T-helper 17 cell (primary cell): ENCODE results near the gene IFNA8. TPM values are rescaled to one million over a fixed set of nuclear protein-coding genes. Genes with fewer than 3 reads are reported as not detected.
A peak's percentile ranks its signal among the peaks of the same experiment; 100 is the strongest.
"Not testable (repeated sequence)": the region's sequence is repeated elsewhere in the genome, so short reads cannot be mapped to it uniquely, and the experiment has no call there.

Source experiments
- ATAC-seq: fragments of 150-1000 bp; cut with Tn5 transposase; 2 replicates; pipeline ENCODE4 v1.10.0; 2021; ENCODE audit warnings: mild to moderate bottlenecking, moderate library complexity
- DNase-seq, 3 donors: peaks; one replicate each; pipeline versions ENCODE4 v3.0.0 to v3.0.0-alpha.2; 2020 to 2021
- H3K9me3 ChIP-seq: one replicate; pipeline ENCODE4 v1.7.0; 2013; ENCODE audit warnings: low read length, mild to moderate bottlenecking; ENCODE audit not compliant: control insufficient read depth, poor library complexity, severe bottlenecking
- H3K27ac Mint-ChIP-seq: one replicate; pipeline ENCODE4 v1.8.0; 2022; ENCODE audit warnings: mild to moderate bottlenecking, moderate library complexity, mixed read lengths
- H3K27me3 Mint-ChIP-seq: one replicate; pipeline ENCODE4 v1.8.0; 2022; ENCODE audit warnings: mixed read lengths
- H3K36me3 Mint-ChIP-seq: one replicate; pipeline ENCODE4 v1.8.0; 2022; ENCODE audit warnings: low read depth, mixed read lengths
- H3K4me1 Mint-ChIP-seq: one replicate; pipeline ENCODE4 v1.8.0; 2022; ENCODE audit warnings: mild to moderate bottlenecking, mixed read lengths
- H3K4me3 Mint-ChIP-seq: one replicate; pipeline ENCODE4 v1.8.0; 2022; ENCODE audit warnings: mild to moderate bottlenecking, moderate library complexity, mixed read lengths
- total RNA-seq, 4 donors: library from RNA in 2 of 4; stranded (reverse) in 2 of 4; gene quantifications; one replicate each; pipeline ENCODE4 v1.2.3 and lab custom pipeline; 2022 to 2026

The IFNA8 gene
- total RNA-seq, 2 donors from 2014 or later = not detected

GRCh38 chr9:21440139-21440538 is 31.2 kb downstream of the IFNA8 start, which contains the start of gene IFNA1:
Gene IFNA1 (plus strand): TSS chr9:21440439. CDS start chr9:21440508, 69 bp downstream.
- Mint-ChIP-seq H3K27me3 (peaks cover 11% of the 10 kb centered on the region), H3K4me1 (peaks cover 10% of the 10 kb centered on the region), H3K4me3 (no peak within 1 kb of the TSS), H3K27ac (no peak within 1 kb of the TSS), H3K36me3 (no peaks in the 10 kb centered on the region)
- H3K9me3 ChIP-seq = no peaks in the 10 kb centered on the region
- DNase-seq = no peak
- no peak for ATAC-seq

GRCh38 chr9:21443849-21444625 is 35.1 kb downstream of the IFNA8 start:
- Mint-ChIP-seq H3K27me3 (peaks cover 9% of the 10 kb centered on the region), H3K4me3 (peak overlapping the region; percentile 65), H3K36me3 (peaks cover 2% of the 10 kb centered on the region), H3K4me1 (peaks cover 10% of the 10 kb centered on the region), H3K27ac (no peak overlapping the region)
- ATAC-seq = peak; percentile 95
- DNase-seq = no peak
- H3K9me3 ChIP-seq = no peaks in the 10 kb centered on the region

GRCh38 chr9:21449312-21449711 is 40.4 kb downstream of the IFNA8 start:
- not testable (repeated sequence) for H3K36me3 Mint-ChIP-seq, DNase-seq, H3K9me3 ChIP-seq, H3K27ac Mint-ChIP-seq, H3K4me3 Mint-ChIP-seq, ATAC-seq, H3K4me1 Mint-ChIP-seq
- H3K27me3 Mint-ChIP-seq = peaks cover 25% of the 10 kb centered on the region

GRCh38 chr9:21450733-21451394 is 41.9 kb downstream of the IFNA8 start:
- H3K27me3 Mint-ChIP-seq = peaks cover 36% of the 10 kb centered on the region
- H3K36me3 Mint-ChIP-seq = peaks cover 6% of the 10 kb centered on the region
- no peaks in the 10 kb centered on the region for H3K9me3 ChIP-seq
- no peak overlapping the region for H3K27ac Mint-ChIP-seq
- H3K4me1 Mint-ChIP-seq = peaks cover 2% of the 10 kb centered on the region
- DNase-seq (no peak), ATAC-seq (no peak)
- H3K4me3 Mint-ChIP-seq = no peak overlapping the region

- peaks cover 48% of the 10 kb centered on the region for H3K27me3 Mint-ChIP-seq
- H3K27ac Mint-ChIP-seq = no peak overlapping the region
Measured at GRCh38 chr9:21452681-21453080, 43.8 kb downstream of the IFNA8 start.

GRCh38 chr9:21454149-21454548 is 45.2 kb downstream of the IFNA8 start:
- H3K4me1 Mint-ChIP-seq = peaks cover 2% of the 10 kb centered on the region
- peaks cover 7% of the 10 kb centered on the region for H3K36me3 Mint-ChIP-seq
- H3K4me3 Mint-ChIP-seq = no peak overlapping the region
- DNase-seq (no peak), ATAC-seq (no peak)
- peaks cover 41% of the 10 kb centered on the region for H3K27me3 Mint-ChIP-seq
- no peak overlapping the region for H3K27ac Mint-ChIP-seq
- H3K9me3 ChIP-seq = no peaks in the 10 kb centered on the region

More at GRCh38 chr9:21452681-21453080, 43.8 kb downstream of the IFNA8 start:
- Mint-ChIP-seq H3K36me3 (peaks cover 7% of the 10 kb centered on the region), H3K4me1 (peaks cover 2% of the 10 kb centered on the region), H3K4me3 (no peak overlapping the region)
- ATAC-seq (no peak), DNase-seq (no peak)
- H3K9me3 ChIP-seq = no peaks in the 10 kb centered on the region

GRCh38 chr9:21455320-21455719 is 46.4 kb downstream of the IFNA8 start:
- Mint-ChIP-seq H3K27me3 (peaks cover 40% of the 10 kb centered on the region), H3K4me1 (peaks cover 2% of the 10 kb centered on the region), H3K36me3 (peaks cover 5% of the 10 kb centered on the region), H3K27ac (no peak overlapping the region), H3K4me3 (no peak overlapping the region)
- ATAC-seq (peak; percentile 81), DNase-seq (no peak)
- no peaks in the 10 kb centered on the region for H3K9me3 ChIP-seq

Other genes starting within 250 kb of the IFNA8 start
- not detected for gene IFNA21, start 242.5 kb upstream of the IFNA8 start, total RNA-seq
- gene IFNA4, start 221.5 kb upstream of the IFNA8 start, total RNA-seq = not detected
- gene IFNA7, start 206.9 kb upstream of the IFNA8 start, total RNA-seq = not detected
- not detected for gene IFNA10, start 202.0 kb upstream of the IFNA8 start, total RNA-seq
- not detected for gene IFNA16, start 191.8 kb upstream of the IFNA8 start, total RNA-seq
- gene IFNA17, start 180.9 kb upstream of the IFNA8 start, total RNA-seq = not detected
- gene IFNA14, start 169.1 kb upstream of the IFNA8 start, total RNA-seq = not detected
- not detected for gene IFNA5, start 103.8 kb upstream of the IFNA8 start, total RNA-seq
- 10 to 100 TPM; 13.7 to 16.2 TPM for gene KLHL9, start 73.7 kb upstream of the IFNA8 start, total RNA-seq
- gene IFNA6, start 58.2 kb upstream of the IFNA8 start, total RNA-seq = not detected
- gene IFNA13, start 41.1 kb upstream of the IFNA8 start, total RNA-seq = not detected
- gene IFNA2, start 23.7 kb upstream of the IFNA8 start, total RNA-seq = not detected
- gene IFNA1, start 31.3 kb downstream of the IFNA8 start, total RNA-seq = not detected
- not detected for gene IFNE, start 73.2 kb downstream of the IFNA8 start, total RNA-seq